HepG2 (cell line): ENCODE data around the gene STAMBPL1. TPM values are rescaled to one million over a fixed set of nuclear protein-coding genes. Genes with fewer than 3 reads are reported as not detected.

ENCODE experiments used
- CBX2 ChIP-seq, 2 experiments: fragments of 200-600 bp in 1 of 2; sonication (generic); formaldehyde crosslinking in 1 of 2; IDR thresholded peaks; 2 replicates each; pipeline versions ENCODE4 v1.7.0 to v1.8.1; 2018 to 2022; ENCODE audit warnings: low read depth in 2 of 2, low read length in 1 of 2, mild to moderate bottlenecking in 1 of 2, missing genetic modification reagents in 1 of 2
- GABPB1 ChIP-seq: IDR thresholded peaks from 2 replicates; pipeline ENCODE4 v1.6.1; 2016; ENCODE audit warnings: mild to moderate bottlenecking, missing genetic modification reagents, moderate library complexity, missing compliant biosample characterization
- GLMP ChIP-seq: sonication (generic); formaldehyde crosslinking; IDR thresholded peaks from 2 replicates; pipeline ENCODE4 v1.9.0; 2021; ENCODE audit warnings: missing genetic modification reagents, mild to moderate bottlenecking, borderline replicate concordance
- HOXA5 ChIP-seq: sonication (generic); formaldehyde crosslinking; IDR thresholded peaks from 2 replicates; pipeline ENCODE4 v1.4.0; 2020; ENCODE audit warnings: missing genetic modification reagents
- ISL2 ChIP-seq: sonication (generic); formaldehyde crosslinking; IDR thresholded peaks from 2 replicates; pipeline ENCODE4 v1.5.0; 2020; ENCODE audit warnings: missing genetic modification reagents
- NAIF1 ChIP-seq: sonication (generic); formaldehyde crosslinking; IDR thresholded peaks from 2 replicates; pipeline ENCODE4 v1.5.0; 2020; ENCODE audit warnings: mild to moderate bottlenecking, missing genetic modification reagents, borderline replicate concordance
- NCOA5 ChIP-seq: sonication (generic); formaldehyde crosslinking; IDR thresholded peaks from 2 replicates; pipeline ENCODE4 v1.4.0; 2020; ENCODE audit warnings: missing genetic modification reagents
- PAWR ChIP-seq: sonication (generic); formaldehyde crosslinking; IDR thresholded peaks from 2 replicates; pipeline ENCODE4 v1.4.0; 2020; ENCODE audit warnings: missing genetic modification reagents, mild to moderate bottlenecking, borderline replicate concordance
- RCOR2 ChIP-seq: IDR thresholded peaks from 2 replicates; pipeline ENCODE4 v1.6.1; 2016; ENCODE audit warnings: missing biosample characterization, missing genetic modification reagents
- RNF219 ChIP-seq: sonication (generic); formaldehyde crosslinking; IDR thresholded peaks from 2 replicates; pipeline ENCODE4 v1.5.0; 2020; ENCODE audit warnings: mild to moderate bottlenecking, missing genetic modification reagents
- SYNCRIP ChIP-seq: fragments of 200-400 bp; formaldehyde crosslinking; IDR thresholded peaks from 2 replicates; pipeline ENCODE4 v1.6.1; 2018; ENCODE audit warnings: mild to moderate bottlenecking, low read depth, low read length; ENCODE audit not compliant: insufficient read depth
- ZNF12 ChIP-seq: sonication (generic); formaldehyde crosslinking; IDR thresholded peaks from 2 replicates; pipeline ENCODE4 v1.5.0; 2020; ENCODE audit warnings: missing genetic modification reagents
- ZNF780A ChIP-seq: sonication (generic); formaldehyde crosslinking; IDR thresholded peaks from 2 replicates; pipeline ENCODE4 v1.8.0; 2022; ENCODE audit warnings: mild to moderate bottlenecking, missing genetic modification reagents, moderate library complexity
- polyA plus RNA-seq, 8 experiments: library from polyadenylated mRNA; depleted of rRNA in 3 of 8; stranded (reverse) in 7 of 8; unstranded in 1 of 8; fragments of >200 nt; fragmentation: Illumina TruSeq in 4 of 8; extraction: Trizol in 4 of 8; gene quantifications; 2 replicates each; pipeline versions ENCODE4 v1.2.1 to v1.2.3, GENCODE V29; 2011 to 2016; ENCODE audit warnings: low read depth in 4 of 8, missing spikeins in 1 of 8, mixed read lengths in 1 of 8; ENCODE audit not compliant: insufficient read depth in 1 of 8
- total RNA-seq, 5 experiments: library from RNA; depleted of rRNA; stranded (reverse); fragments of >200 nt; fragmentation: Illumina TruSeq; extraction: Trizol; gene quantifications; 2 replicates each; pipeline ENCODE4 v1.2.3, GENCODE V29; 2016; ENCODE audit warnings: low read depth in 1 of 5
- TF ChIP-seq, protein P1 (sequence below): sonication (generic); formaldehyde crosslinking; IDR thresholded peaks from 2 replicates; pipeline ENCODE4 v1.9.0; 2022; ENCODE audit warnings: missing genetic modification reagents, mild to moderate bottlenecking, borderline replicate concordance
- TF ChIP-seq, protein P2 (sequence below): sonication (generic); formaldehyde crosslinking; IDR thresholded peaks from 2 replicates; pipeline ENCODE4 v1.4.0; 2020; ENCODE audit warnings: low read depth, mild to moderate bottlenecking, missing genetic modification reagents
- TF ChIP-seq, protein P3 (sequence below): IDR thresholded peaks from 2 replicates; pipeline ENCODE4 v1.6.1; 2016; ENCODE audit warnings: missing compliant biosample characterization, missing genetic modification reagents, borderline replicate concordance

The STAMBPL1 gene
- total and polyA plus RNA-seq, 2 of the 13 experiments (the other 11 are each of a cell fraction or from before 2014, with no cell fraction given): 1.4 to 1.5 TPM

- TF ChIP-seq RNF219: no peak
- TF ChIP-seq, protein P1, sequence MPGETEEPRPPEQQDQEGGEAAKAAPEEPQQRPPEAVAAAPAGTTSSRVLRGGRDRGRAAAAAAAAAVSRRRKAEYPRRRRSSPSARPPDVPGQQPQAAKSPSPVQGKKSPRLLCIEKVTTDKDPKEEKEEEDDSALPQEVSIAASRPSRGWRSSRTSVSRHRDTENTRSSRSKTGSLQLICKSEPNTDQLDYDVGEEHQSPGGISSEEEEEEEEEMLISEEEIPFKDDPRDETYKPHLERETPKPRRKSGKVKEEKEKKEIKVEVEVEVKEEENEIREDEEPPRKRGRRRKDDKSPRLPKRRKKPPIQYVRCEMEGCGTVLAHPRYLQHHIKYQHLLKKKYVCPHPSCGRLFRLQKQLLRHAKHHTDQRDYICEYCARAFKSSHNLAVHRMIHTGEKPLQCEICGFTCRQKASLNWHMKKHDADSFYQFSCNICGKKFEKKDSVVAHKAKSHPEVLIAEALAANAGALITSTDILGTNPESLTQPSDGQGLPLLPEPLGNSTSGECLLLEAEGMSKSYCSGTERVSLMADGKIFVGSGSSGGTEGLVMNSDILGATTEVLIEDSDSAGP: peak; percentile 87
- TF ChIP-seq ZNF780A (CRISPR knock-in tag): 0 out of 2 replicates have a peak, but pooled peaks have one; percentile 33
- TF ChIP-seq GABPB1 (CRISPR knock-in tag): peak; percentile 85
- TF ChIP-seq, protein P2, sequence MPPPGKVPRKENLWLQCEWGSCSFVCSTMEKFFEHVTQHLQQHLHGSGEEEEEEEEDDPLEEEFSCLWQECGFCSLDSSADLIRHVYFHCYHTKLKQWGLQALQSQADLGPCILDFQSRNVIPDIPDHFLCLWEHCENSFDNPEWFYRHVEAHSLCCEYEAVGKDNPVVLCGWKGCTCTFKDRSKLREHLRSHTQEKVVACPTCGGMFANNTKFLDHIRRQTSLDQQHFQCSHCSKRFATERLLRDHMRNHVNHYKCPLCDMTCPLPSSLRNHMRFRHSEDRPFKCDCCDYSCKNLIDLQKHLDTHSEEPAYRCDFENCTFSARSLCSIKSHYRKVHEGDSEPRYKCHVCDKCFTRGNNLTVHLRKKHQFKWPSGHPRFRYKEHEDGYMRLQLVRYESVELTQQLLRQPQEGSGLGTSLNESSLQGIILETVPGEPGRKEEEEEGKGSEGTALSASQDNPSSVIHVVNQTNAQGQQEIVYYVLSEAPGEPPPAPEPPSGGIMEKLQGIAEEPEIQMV (CRISPR knock-in tag): peak; percentile 58; the same call in 1 of the 2 replicates
- no peak for TF ChIP-seq PAWR
- peak; percentile 62 for TF ChIP-seq ZNF12
- peak; percentile 77; the same call in 1 of the 2 replicates for TF ChIP-seq NAIF1 (CRISPR knock-in tag)
- TF ChIP-seq RCOR2 (CRISPR knock-in tag): no peak
- TF ChIP-seq, protein P3, sequence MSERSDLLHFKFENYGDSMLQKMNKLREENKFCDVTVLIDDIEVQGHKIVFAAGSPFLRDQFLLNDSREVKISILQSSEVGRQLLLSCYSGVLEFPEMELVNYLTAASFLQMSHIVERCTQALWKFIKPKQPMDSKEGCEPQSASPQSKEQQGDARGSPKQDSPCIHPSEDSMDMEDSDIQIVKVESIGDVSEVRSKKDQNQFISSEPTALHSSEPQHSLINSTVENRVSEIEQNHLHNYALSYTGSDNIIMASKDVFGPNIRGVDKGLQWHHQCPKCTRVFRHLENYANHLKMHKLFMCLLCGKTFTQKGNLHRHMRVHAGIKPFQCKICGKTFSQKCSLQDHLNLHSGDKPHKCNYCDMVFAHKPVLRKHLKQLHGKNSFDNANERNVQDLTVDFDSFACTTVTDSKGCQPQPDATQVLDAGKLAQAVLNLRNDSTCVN: peak; percentile 28; the same call in 1 of the 2 replicates
- TF ChIP-seq ISL2 (CRISPR knock-in tag): no peak
- no peak for TF ChIP-seq CBX2 (IDR thresholded peaks at IDR 0.05; ENCODE audit: low read depth, low read length)
- no peak for TF ChIP-seq CBX2 (CRISPR knock-in tag; IDR thresholded peaks at IDR 0.05; ENCODE audit: low read depth)
- no peak for TF ChIP-seq GLMP (CRISPR knock-in tag)
- no peak for TF ChIP-seq SYNCRIP
- TF ChIP-seq NCOA5 (CRISPR knock-in tag): no peak
- peak; percentile 61; the same call in 1 of the 2 replicates for TF ChIP-seq HOXA5
These were observed 434 bp downstream of the STAMBPL1 start (continued) for GRCh38 chr10:88880282-88881076.
